HFFc6 (cell line): Measurements from ENCODE around the gene DAZAP1. TPM values are rescaled to one million over a fixed set of nuclear protein-coding genes. Genes with fewer than 3 reads are reported as not detected.

Source experiments
- DNase-seq: peaks from one replicate; pipeline ENCODE4 v3.0.0-alpha.2; 2018
- H3K27ac Mint-ChIP-seq: 2 replicates; pipeline ENCODE4 v1.8.0; 2020; ENCODE audit warnings: mild to moderate bottlenecking, mixed read lengths
- H3K27me3 Mint-ChIP-seq: 2 replicates; pipeline ENCODE4 v1.8.0; 2021; ENCODE audit warnings: mild to moderate bottlenecking, moderate library complexity, mixed read lengths; ENCODE audit not compliant: insufficient read depth
- H3K36me3 Mint-ChIP-seq: 2 replicates; pipeline ENCODE4 v1.8.0; 2021; ENCODE audit warnings: low read depth, mixed read lengths
- H3K4me1 Mint-ChIP-seq: 2 replicates; pipeline ENCODE4 v1.8.0; 2020; ENCODE audit warnings: low read depth, mixed read lengths
- H3K4me3 Mint-ChIP-seq: 2 replicates; pipeline ENCODE4 v1.8.0; 2020; ENCODE audit warnings: mild to moderate bottlenecking, moderate library complexity, mixed read lengths
- H3K9me3 Mint-ChIP-seq: 2 replicates; pipeline ENCODE4 v1.8.0; 2020; ENCODE audit warnings: mild to moderate bottlenecking, mixed read lengths
- total RNA-seq, 6 experiments: library from RNA; stranded (reverse); fragmentation: NEBNext Ultra II Directional; extraction: Animal tissue kit (Norgen Biotek cat#: 25700); gene quantifications; 2 replicates in 1 of 6; 3 replicates in 5 of 6; pipeline ENCODE4 v1.2.3, GENCODE V29; 2021
- TF ChIP-seq, protein P1 (sequence below): fragments of 200-600 bp; sonication (generic); IDR thresholded peaks from 2 replicates; pipeline ENCODE4 v1.5.0; 2021; ENCODE audit warnings: antibody characterized with exemption, mild to moderate bottlenecking

Gene DAZAP1
- total RNA-seq, 6 experiments from 2014 or later: 87.2 to 109 (median 103) TPM

DNA sequence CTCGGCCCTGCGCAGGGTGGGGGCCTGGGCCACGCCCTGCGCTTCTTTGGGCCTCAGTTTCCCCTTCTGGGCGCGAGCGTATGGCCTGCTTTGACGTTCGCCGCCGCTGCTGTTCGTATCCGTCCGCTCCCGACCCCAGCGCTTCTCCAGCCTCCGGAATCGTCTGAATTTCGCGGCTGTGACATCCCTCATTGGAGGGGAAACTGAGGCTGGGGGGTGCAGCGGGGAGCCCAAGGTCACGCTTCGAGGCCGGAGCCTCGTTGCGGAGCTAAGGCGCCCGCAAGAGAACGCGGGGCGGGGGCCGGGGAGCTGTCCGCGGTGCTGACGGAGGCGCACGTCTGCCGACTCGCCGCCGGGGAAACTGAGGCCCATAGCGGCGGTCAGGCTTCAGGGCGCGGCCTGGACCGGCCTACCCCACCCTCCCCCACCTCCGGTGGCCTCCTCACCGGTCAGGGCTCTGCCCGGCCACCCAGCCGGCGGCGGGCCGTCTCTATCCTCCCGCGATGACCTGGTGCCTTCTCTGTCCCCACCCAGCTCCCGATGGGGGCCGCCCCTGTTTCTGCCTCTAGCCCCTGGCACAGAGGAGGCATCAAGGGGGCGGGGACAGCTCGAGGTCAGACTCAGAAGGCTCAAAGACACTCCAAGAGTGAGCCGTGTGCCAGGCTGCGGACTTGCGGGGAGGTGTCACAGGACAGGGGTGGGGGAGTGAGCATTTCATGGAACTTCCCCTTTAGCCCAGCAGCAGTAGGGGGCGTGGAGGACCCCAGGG lies 39.5 kb downstream of the DAZAP1 start:
- Mint-ChIP-seq H3K9me3 (no peaks in the 10 kb centered on the region; the same call in 1 of the 2 replicates), H3K4me3 (peak overlapping the region; percentile 37; the same call in 1 of the 2 replicates), H3K27me3 (peaks cover 31% of the 10 kb centered on the region), H3K36me3 (peaks cover 9% of the 10 kb centered on the region; the same call in 1 of the 2 replicates), H3K27ac (no peak overlapping the region), H3K4me1 (peaks cover 10% of the 10 kb centered on the region; the same call in 1 of the 2 replicates)
- DNase-seq: no peak
- TF ChIP-seq, protein P1, sequence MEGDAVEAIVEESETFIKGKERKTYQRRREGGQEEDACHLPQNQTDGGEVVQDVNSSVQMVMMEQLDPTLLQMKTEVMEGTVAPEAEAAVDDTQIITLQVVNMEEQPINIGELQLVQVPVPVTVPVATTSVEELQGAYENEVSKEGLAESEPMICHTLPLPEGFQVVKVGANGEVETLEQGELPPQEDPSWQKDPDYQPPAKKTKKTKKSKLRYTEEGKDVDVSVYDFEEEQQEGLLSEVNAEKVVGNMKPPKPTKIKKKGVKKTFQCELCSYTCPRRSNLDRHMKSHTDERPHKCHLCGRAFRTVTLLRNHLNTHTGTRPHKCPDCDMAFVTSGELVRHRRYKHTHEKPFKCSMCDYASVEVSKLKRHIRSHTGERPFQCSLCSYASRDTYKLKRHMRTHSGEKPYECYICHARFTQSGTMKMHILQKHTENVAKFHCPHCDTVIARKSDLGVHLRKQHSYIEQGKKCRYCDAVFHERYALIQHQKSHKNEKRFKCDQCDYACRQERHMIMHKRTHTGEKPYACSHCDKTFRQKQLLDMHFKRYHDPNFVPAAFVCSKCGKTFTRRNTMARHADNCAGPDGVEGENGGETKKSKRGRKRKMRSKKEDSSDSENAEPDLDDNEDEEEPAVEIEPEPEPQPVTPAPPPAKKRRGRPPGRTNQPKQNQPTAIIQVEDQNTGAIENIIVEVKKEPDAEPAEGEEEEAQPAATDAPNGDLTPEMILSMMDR: no peak

DNA sequence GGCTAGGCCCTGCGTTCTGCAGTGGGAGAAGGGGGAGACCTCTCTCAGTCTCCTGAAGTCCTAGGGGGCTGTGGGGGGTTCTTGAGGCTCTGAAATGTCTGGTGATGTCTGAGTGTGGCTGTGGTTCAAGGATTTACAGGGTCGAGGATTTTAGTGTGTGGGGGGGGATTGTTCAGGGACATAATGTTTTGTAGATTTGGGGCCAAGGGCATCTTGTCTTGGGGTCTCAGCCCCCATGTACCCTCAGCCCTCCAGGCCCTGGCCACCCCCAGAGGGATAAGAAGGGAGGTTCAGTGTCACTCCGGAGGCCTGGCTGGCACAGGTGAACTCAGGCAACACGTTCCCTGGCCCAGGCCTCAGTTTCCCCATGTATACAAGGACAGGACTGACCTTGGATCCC lies 40.1 kb downstream of the DAZAP1 start:
- peaks cover 33% of the 10 kb centered on the region for H3K27me3 Mint-ChIP-seq
- no peak for DNase-seq
- no peaks in the 10 kb centered on the region; the same call in 1 of the 2 replicates for H3K9me3 Mint-ChIP-seq
- peaks cover 4% of the 10 kb centered on the region; the same call in 1 of the 2 replicates for H3K4me1 Mint-ChIP-seq
- TF ChIP-seq, protein P1: no peak
- no peak overlapping the region for H3K27ac Mint-ChIP-seq
- H3K4me3 Mint-ChIP-seq: no peak overlapping the region
- peaks cover 3% of the 10 kb centered on the region; the same call in 1 of the 2 replicates for H3K36me3 Mint-ChIP-seq

DNA sequence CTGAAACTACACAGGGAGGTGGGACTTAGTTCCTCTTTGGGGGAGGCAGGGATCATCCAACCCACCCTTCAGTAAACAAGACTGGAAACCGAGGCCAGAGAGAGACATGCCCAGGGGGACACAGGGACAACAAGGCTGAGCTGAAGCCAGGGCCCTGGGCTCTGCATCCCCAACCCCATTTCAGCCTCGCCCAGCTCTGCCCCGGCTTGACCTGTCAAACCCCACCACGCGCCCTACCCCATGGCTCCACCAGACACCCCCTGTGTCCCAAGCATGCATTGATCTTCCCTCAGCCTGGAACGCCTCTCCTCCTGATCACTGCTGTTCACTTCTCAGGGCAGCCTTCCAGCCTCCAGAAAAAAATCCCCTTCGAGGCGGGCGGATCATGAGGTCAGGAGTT lies 40.6 kb downstream of the DAZAP1 start:
- Mint-ChIP-seq H3K36me3 (no peaks in the 10 kb centered on the region), H3K4me3 (no peak overlapping the region), H3K4me1 (no peaks in the 10 kb centered on the region), H3K9me3 (no peaks in the 10 kb centered on the region; the same call in 1 of the 2 replicates), H3K27me3 (peaks cover 35% of the 10 kb centered on the region), H3K27ac (no peak overlapping the region)
- no peak for DNase-seq
- TF ChIP-seq, protein P1: no peak

DNA sequence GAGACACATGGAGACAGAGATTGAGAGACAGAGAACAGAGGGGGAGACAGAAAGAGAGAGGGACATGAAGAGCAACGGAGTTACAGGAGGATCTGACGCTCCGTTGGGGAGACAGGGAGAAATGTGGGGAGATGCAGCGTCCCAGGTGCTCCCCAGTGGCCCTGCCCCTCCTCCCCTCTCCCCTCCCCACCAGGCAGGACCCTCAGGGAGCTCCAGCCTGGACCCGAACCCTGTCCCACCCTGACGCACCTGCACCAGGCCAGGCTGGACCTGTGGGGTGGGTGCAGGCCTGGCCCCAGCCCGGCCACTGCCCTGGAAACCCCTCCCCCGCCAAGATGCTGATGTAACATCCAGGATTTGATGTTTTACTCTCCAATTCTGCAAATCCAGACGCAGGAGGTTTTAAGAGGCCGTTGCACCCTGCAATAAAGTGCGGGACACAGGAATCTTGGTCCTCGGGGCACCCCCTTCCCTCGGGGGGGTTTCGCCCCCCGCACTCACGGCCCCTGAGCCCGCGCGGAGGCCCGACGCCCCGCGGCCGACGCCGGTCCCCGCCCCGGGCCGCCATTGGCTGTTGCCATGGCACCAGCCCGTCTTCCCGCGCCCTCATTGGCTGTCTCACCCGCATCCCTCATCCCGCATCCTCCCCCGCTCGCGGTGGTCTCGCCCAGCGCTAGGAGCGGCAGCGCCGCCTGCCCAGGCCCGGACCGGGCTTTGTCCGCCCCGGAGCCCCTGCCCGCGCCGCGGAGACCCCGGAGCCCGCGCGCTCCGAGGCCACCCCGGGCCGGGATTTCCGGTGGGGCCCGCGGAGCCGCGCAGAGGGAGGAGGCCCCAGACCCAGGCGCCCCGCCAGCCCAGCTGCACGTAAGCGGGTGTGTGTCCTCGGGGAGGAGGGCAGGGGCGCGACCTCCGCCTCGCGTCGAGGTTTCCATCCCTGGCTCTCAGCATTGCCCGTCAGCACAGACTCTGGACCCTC lies 42.4 kb downstream of the DAZAP1 start, which contains the start of gene APC2:
Gene APC2, plus strand, starts transcription at position 655 of the 976 bp plus-strand sequence. CDS start 2,881 bp downstream, outside the sequence.
- DNase-seq: no peak
- peaks cover 33% of the 10 kb centered on the region for H3K27me3 Mint-ChIP-seq
- no peaks in the 10 kb centered on the region; the same call in 1 of the 2 replicates for H3K9me3 Mint-ChIP-seq
- H3K4me1 Mint-ChIP-seq: no peaks in the 10 kb centered on the region
- H3K36me3 Mint-ChIP-seq: no peaks in the 10 kb centered on the region
- TF ChIP-seq, protein P1: no peak
- H3K4me3 Mint-ChIP-seq: no peak within 1 kb of the TSS; the same call in 1 of the 2 replicates
- no peak within 1 kb of the TSS for H3K27ac Mint-ChIP-seq
